ENCODE measurements around the gene ACER1.
A peak's percentile ranks its signal among the peaks of the same experiment; 100 is the strongest.

Gene ACER1

GRCh38 chr19:6263735-6264444, 69.5 kb downstream of the ACER1 start:
- POLR2A ChIA-PET (ENCODE audit: low non-redundant PET) = no interaction called here
- peak overlapping the region; percentile 60 for H3K27ac ChIP-seq
- TF ChIP-seq CTCF (conservative IDR thresholded peaks at IDR 0.05; ENCODE audit: low read depth) = no peak
- CTCF ChIA-PET = interaction anchor here (0.6 kb wide), 1 partner anchor 103 kb away, joined by 6 read pairs; no protein-coding TSS in a partner anchor
- no peak for DNase-seq (ENCODE audit: low spot score)

GRCh38 chr19:6263306-6263705, 70.1 kb downstream of the ACER1 start:
- ChIA-PET CTCF (no interaction called here), POLR2A (ENCODE audit: low non-redundant PET) (no interaction called here)
- no peak for TF ChIP-seq CTCF (conservative IDR thresholded peaks at IDR 0.05; ENCODE audit: low read depth)
- DNase-seq (ENCODE audit: low spot score) = no peak
- peak overlapping the region; percentile 60 for H3K27ac ChIP-seq

- no peak for DNase-seq (ENCODE audit: low spot score)
- peak overlapping the region; percentile 60 for H3K27ac ChIP-seq
- no peak for TF ChIP-seq CTCF (conservative IDR thresholded peaks at IDR 0.05; ENCODE audit: low read depth)
- ChIA-PET CTCF (no interaction called here), POLR2A (ENCODE audit: low non-redundant PET) (no interaction called here)
Observed at GRCh38 chr19:6262519-6262918, 70.9 kb downstream of the ACER1 start.

GRCh38 chr19:6261883-6262282, 71.5 kb downstream of the ACER1 start:
- ChIA-PET POLR2A (ENCODE audit: low non-redundant PET) (no interaction called here), CTCF (interaction anchor here (1.2 kb wide), 1 partner anchor 44 kb away, joined by 5 read pairs; no protein-coding TSS in a partner anchor)
- H3K27ac ChIP-seq = peak overlapping the region; percentile 60
- TF ChIP-seq CTCF (conservative IDR thresholded peaks at IDR 0.05; ENCODE audit: low read depth) = no peak
- no peak for DNase-seq (ENCODE audit: low spot score)

- DNase-seq (ENCODE audit: low spot score) = peak; percentile 36
- peak; percentile 54 for TF ChIP-seq CTCF (conservative IDR thresholded peaks at IDR 0.05; ENCODE audit: low read depth)
- ChIA-PET CTCF (interaction anchor here (0.6 to 1.2 kb wide), 6 partner anchors 15 to 1350 kb away, joined by 3 to 5 read pairs (median 4); no protein-coding TSS in a partner anchor), POLR2A (ENCODE audit: low non-redundant PET) (no interaction called here)
- H3K27ac ChIP-seq = peak overlapping the region; percentile 40
Observed at GRCh38 chr19:6260912-6261650, 72.3 kb downstream of the ACER1 start.

GRCh38 chr19:6260376-6260775, 73.0 kb downstream of the ACER1 start:
- ChIA-PET CTCF (interaction anchor here (0.9 to 1.0 kb wide), 2 partner anchors 17 to 319 kb away, joined by 3 to 5 read pairs; no protein-coding TSS in a partner anchor), POLR2A (ENCODE audit: low non-redundant PET) (no interaction called here)
- no peak for TF ChIP-seq CTCF (conservative IDR thresholded peaks at IDR 0.05; ENCODE audit: low read depth)
- DNase-seq (ENCODE audit: low spot score) = no peak
- H3K27ac ChIP-seq = peak overlapping the region; percentile 40

Measured in RWPE1 (cell line).